GM23338 (cell line): Measurements from ENCODE around the gene NKD1. TPM values are rescaled to one million over a fixed set of nuclear protein-coding genes. Genes with fewer than 3 reads are reported as not detected.

ENCODE experiments used
- ATAC-seq: fragments of 200-7000 bp; cut with Tn5 transposase; 3 replicates; pipeline ENCODE4 v1.9.1; 2020
- DNase-seq: peaks from one replicate; pipeline ENCODE4 v3.0.0-alpha.2; 2015; ENCODE audit warnings: low spot score
- H2AFZ ChIP-seq: fragments of 200-600 bp; sonication (generic); 2 replicates; pipeline ENCODE4 v1.8.0; 2016; ENCODE audit warnings: antibody characterized with exemption, mild to moderate bottlenecking, moderate library complexity
- H3F3A ChIP-seq: fragments of 200-600 bp; sonication (generic); replicated peaks from 2 replicates; pipeline ENCODE4 v1.8.0; 2017; ENCODE audit warnings: antibody characterized with exemption, mixed run types, low read depth
- H3K27ac ChIP-seq: fragments of 200-600 bp; sonication (generic); 2 replicates; pipeline ENCODE4 v1.6.1; 2016; ENCODE audit warnings: low read depth
- H3K27me3 ChIP-seq: fragments of 200-600 bp; sonication (generic); 2 replicates; pipeline ENCODE4 v1.8.0; 2016; ENCODE audit warnings: mild to moderate bottlenecking, mixed run types, moderate library complexity; ENCODE audit not compliant: insufficient read depth
- H3K36me3 ChIP-seq: fragments of 200-600 bp; sonication (generic); 2 replicates; pipeline ENCODE4 v1.8.0; 2016; ENCODE audit warnings: mild to moderate bottlenecking; ENCODE audit not compliant: insufficient read depth
- H3K4me1 ChIP-seq: fragments of 200-600 bp; sonication (generic); 2 replicates; pipeline ENCODE4 v1.8.0; 2016; ENCODE audit warnings: mild to moderate bottlenecking, moderate library complexity; ENCODE audit not compliant: insufficient read depth
- H3K4me2 ChIP-seq: fragments of 200-600 bp; sonication (generic); 2 replicates; pipeline ENCODE4 v1.7.1; 2017; ENCODE audit warnings: mixed run types
- H3K4me3 ChIP-seq: fragments of 200-600 bp; sonication (generic); 2 replicates; pipeline ENCODE4 v1.6.1; 2016; ENCODE audit warnings: mixed run types
- H3K79me2 ChIP-seq: fragments of 200-600 bp; sonication (generic); replicated peaks from 2 replicates; pipeline ENCODE4 v1.8.0; 2017; ENCODE audit warnings: mild to moderate bottlenecking; ENCODE audit not compliant: insufficient read depth
- H3K9me2 ChIP-seq: fragments of 200-600 bp; sonication (generic); 2 replicates; pipeline ENCODE4 v1.8.0; 2017; ENCODE audit not compliant: insufficient read depth
- H4K20me1 ChIP-seq: fragments of 200-600 bp; sonication (generic); replicated peaks from 2 replicates; pipeline ENCODE4 v1.8.0; 2017; ENCODE audit warnings: mild to moderate bottlenecking; ENCODE audit not compliant: insufficient read depth
- H3K27ac Mint-ChIP-seq: 2 replicates; pipeline ENCODE4 v1.8.0; 2020; ENCODE audit warnings: inconsistent platforms, mild to moderate bottlenecking, moderate library complexity, mixed read lengths
- H3K27me3 Mint-ChIP-seq: 3 replicates; pipeline ENCODE4 v1.8.0; 2022; ENCODE audit warnings: low read depth, mild to moderate bottlenecking, moderate library complexity, mixed read lengths, inconsistent platforms; ENCODE audit not compliant: insufficient read depth, poor library complexity
- H3K36me3 Mint-ChIP-seq: 3 replicates; pipeline ENCODE4 v1.8.0; 2021; ENCODE audit warnings: low read depth, mild to moderate bottlenecking, inconsistent platforms, moderate library complexity, mixed read lengths
- H3K4me1 Mint-ChIP-seq: 3 replicates; pipeline ENCODE4 v1.8.0; 2020; ENCODE audit warnings: mild to moderate bottlenecking, inconsistent platforms, mixed read lengths
- H3K4me3 Mint-ChIP-seq: 3 replicates; pipeline ENCODE4 v1.8.0; 2021; ENCODE audit warnings: moderate library complexity, mild to moderate bottlenecking, inconsistent platforms, mixed read lengths
- H3K9me3 Mint-ChIP-seq: 3 replicates; pipeline ENCODE4 v1.8.0; 2020; ENCODE audit warnings: moderate library complexity, mild to moderate bottlenecking, inconsistent platforms, mixed read lengths
- CREB1 ChIP-seq: fragments of 250-450 bp; sonication (Bioruptor Pico); IDR thresholded peaks from 2 replicates; pipeline ENCODE4 v1.5.0; 2020; ENCODE audit warnings: low read depth, mild to moderate bottlenecking, moderate library complexity
- EZH2phosphoT487 ChIP-seq: fragments of 200-600 bp; sonication (generic); IDR thresholded peaks from one replicate; pipeline ENCODE4 v1.8.1; 2018; ENCODE audit warnings: antibody characterized with exemption; ENCODE audit not compliant: unreplicated experiment
- JUNB ChIP-seq: IDR thresholded peaks from one replicate; pipeline ENCODE4 v1.6.1; 2016; ENCODE audit warnings: antibody characterized with exemption; ENCODE audit not compliant: unreplicated experiment
- POLR2AphosphoS5 ChIP-seq: IDR thresholded peaks from 2 replicates; pipeline ENCODE4 v1.6.1; 2016; ENCODE audit warnings: antibody characterized with exemption, low read depth
- STAT1 ChIP-seq: IDR thresholded peaks from one replicate; pipeline ENCODE4 v1.6.1; 2016; ENCODE audit warnings: antibody characterized with exemption; ENCODE audit not compliant: unreplicated experiment
- ZNF114 ChIP-seq: fragments of 250-450 bp; sonication (Bioruptor Pico); IDR thresholded peaks from 2 replicates; pipeline ENCODE4 v1.5.0; 2020; ENCODE audit warnings: mild to moderate bottlenecking, moderate library complexity
- ZNF331 ChIP-seq: fragments of 250-450 bp; sonication (Bioruptor Pico); IDR thresholded peaks from 2 replicates; pipeline ENCODE4 v1.5.0; 2020; ENCODE audit warnings: low read depth, mild to moderate bottlenecking, moderate library complexity
- polyA plus RNA-seq: library from polyadenylated mRNA; unstranded; fragments of >200 nt; fragmentation: Nextera tagmentation; extraction: Ambion mirVana; gene quantifications from 2 replicates; pipeline ENCODE4 v1.2.1, GENCODE V29; 2016
- total RNA-seq: library from RNA; depleted of rRNA; stranded (reverse); fragments of >200 nt; shearing (Covaris generic); gene quantifications from 2 replicates; pipeline ENCODE4 v1.2.3, GENCODE V29; 2014
- TF ChIP-seq, protein P1 (sequence below): fragments of 250-450 bp; sonication (Bioruptor Pico); IDR thresholded peaks from 2 replicates; pipeline ENCODE4 v1.5.0; 2020; ENCODE audit warnings: mild to moderate bottlenecking, moderate library complexity
- TF ChIP-seq, protein P2 (sequence below): IDR thresholded peaks from 2 replicates; pipeline ENCODE4 v1.6.1; 2016; ENCODE audit warnings: antibody characterized with exemption
- TF ChIP-seq, protein P3 (sequence below): IDR thresholded peaks from one replicate; pipeline ENCODE4 v1.6.1; 2018; ENCODE audit warnings: antibody characterized with exemption; ENCODE audit not compliant: unreplicated experiment
- TF ChIP-seq, protein P4 (sequence below), 2 experiments: fragments of 200-600 bp in 1 of 2; sonication (generic) in 1 of 2; conservative IDR thresholded peaks; 2 replicates each; pipeline versions ENCODE4 v1.5.1 to v1.6.1; 2016 to 2017; ENCODE audit warnings: antibody characterized with exemption in 2 of 2, low read depth in 2 of 2, mild to moderate bottlenecking in 2 of 2, moderate library complexity in 1 of 2

The NKD1 gene
- total and polyA plus RNA-seq, 2 experiments from 2014 or later = 2.1 to 2.3 TPM

DNA sequence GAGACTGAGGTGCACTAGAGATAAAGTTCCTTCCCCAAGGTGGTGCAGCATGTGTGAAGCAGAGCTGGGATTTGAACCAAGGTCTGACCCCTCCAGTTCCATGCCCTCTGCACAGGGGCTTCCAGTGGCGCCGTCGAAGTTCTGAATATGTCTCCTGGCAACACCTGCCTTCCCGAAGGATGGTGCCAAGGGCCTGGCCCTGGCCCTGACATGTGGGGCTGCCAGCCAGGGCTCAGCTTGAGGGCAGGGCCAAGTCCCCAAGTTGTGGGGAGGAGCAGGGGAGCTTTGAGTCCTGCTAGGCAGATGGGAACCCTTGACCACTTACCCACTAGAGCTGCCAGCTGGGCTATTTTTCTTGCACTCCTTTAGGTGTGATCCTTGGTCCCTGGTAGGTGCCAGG, 56.4 kb downstream of the NKD1 start:
- Histone ChIP-seq H3K4me2 (no peak overlapping the region), H3K27ac (no peak overlapping the region), H3K9me2 (no peaks in the 10 kb centered on the region), H2AFZ (no peak overlapping the region), H3K79me2 (no peaks in the 10 kb centered on the region), H3K36me3 (no peaks in the 10 kb centered on the region), H3K4me1 (no peaks in the 10 kb centered on the region), H3F3A (no peaks in the 10 kb centered on the region), H3K4me3 (no peak overlapping the region), H4K20me1 (no peaks in the 10 kb centered on the region), H3K27me3 (no peaks in the 10 kb centered on the region)
- H3K4me3 Mint-ChIP-seq = no peak overlapping the region
- H3K27ac Mint-ChIP-seq = no peak overlapping the region
- TF ChIP-seq, protein P1, sequence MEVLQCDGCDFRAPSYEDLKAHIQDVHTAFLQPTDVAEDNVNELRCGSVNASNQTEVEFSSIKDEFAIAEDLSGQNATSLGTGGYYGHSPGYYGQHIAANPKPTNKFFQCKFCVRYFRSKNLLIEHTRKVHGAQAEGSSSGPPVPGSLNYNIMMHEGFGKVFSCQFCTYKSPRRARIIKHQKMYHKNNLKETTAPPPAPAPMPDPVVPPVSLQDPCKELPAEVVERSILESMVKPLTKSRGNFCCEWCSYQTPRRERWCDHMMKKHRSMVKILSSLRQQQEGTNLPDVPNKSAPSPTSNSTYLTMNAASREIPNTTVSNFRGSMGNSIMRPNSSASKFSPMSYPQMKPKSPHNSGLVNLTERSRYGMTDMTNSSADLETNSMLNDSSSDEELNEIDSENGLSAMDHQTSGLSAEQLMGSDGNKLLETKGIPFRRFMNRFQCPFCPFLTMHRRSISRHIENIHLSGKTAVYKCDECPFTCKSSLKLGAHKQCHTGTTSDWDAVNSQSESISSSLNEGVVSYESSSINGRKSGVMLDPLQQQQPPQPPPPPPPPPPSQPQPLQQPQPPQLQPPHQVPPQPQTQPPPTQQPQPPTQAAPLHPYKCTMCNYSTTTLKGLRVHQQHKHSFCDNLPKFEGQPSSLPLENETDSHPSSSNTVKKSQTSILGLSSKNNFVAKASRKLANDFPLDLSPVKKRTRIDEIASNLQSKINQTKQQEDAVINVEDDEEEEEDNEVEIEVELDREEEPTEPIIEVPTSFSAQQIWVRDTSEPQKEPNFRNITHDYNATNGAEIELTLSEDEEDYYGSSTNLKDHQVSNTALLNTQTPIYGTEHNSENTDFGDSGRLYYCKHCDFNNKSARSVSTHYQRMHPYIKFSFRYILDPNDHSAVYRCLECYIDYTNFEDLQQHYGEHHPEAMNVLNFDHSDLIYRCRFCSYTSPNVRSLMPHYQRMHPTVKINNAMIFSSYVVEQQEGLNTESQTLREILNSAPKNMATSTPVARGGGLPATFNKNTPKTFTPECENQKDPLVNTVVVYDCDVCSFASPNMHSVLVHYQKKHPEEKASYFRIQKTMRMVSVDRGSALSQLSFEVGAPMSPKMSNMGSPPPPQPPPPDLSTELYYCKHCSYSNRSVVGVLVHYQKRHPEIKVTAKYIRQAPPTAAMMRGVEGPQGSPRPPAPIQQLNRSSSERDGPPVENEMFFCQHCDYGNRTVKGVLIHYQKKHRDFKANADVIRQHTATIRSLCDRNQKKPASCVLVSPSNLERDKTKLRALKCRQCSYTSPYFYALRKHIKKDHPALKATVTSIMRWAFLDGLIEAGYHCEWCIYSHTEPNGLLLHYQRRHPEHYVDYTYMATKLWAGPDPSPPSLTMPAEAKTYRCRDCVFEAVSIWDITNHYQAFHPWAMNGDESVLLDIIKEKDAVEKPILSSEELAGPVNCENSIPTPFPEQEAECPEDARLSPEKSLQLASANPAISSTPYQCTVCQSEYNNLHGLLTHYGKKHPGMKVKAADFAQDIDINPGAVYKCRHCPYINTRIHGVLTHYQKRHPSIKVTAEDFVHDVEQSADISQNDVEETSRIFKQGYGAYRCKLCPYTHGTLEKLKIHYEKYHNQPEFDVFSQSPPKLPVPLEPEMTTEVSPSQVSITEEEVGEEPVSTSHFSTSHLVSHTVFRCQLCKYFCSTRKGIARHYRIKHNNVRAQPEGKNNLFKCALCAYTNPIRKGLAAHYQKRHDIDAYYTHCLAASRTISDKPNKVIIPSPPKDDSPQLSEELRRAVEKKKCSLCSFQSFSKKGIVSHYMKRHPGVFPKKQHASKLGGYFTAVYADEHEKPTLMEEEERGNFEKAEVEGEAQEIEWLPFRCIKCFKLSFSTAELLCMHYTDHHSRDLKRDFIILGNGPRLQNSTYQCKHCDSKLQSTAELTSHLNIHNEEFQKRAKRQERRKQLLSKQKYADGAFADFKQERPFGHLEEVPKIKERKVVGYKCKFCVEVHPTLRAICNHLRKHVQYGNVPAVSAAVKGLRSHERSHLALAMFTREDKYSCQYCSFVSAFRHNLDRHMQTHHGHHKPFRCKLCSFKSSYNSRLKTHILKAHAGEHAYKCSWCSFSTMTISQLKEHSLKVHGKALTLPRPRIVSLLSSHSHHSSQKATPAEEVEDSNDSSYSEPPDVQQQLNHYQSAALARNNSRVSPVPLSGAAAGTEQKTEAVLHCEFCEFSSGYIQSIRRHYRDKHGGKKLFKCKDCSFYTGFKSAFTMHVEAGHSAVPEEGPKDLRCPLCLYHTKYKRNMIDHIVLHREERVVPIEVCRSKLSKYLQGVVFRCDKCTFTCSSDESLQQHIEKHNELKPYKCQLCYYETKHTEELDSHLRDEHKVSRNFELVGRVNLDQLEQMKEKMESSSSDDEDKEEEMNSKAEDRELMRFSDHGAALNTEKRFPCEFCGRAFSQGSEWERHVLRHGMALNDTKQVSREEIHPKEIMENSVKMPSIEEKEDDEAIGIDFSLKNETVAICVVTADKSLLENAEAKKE (CRISPR knock-in tag) = no peak
- TF ChIP-seq STAT1 = no peak
- no peak for TF ChIP-seq ZNF114 (CRISPR knock-in tag)
- TF ChIP-seq, protein P2, sequence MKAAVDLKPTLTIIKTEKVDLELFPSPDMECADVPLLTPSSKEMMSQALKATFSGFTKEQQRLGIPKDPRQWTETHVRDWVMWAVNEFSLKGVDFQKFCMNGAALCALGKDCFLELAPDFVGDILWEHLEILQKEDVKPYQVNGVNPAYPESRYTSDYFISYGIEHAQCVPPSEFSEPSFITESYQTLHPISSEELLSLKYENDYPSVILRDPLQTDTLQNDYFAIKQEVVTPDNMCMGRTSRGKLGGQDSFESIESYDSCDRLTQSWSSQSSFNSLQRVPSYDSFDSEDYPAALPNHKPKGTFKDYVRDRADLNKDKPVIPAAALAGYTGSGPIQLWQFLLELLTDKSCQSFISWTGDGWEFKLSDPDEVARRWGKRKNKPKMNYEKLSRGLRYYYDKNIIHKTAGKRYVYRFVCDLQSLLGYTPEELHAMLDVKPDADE = no peak
- TF ChIP-seq CREB1 (CRISPR knock-in tag) = no peak
- TF ChIP-seq ZNF331 (CRISPR knock-in tag) = no peak
- TF ChIP-seq, protein P3, sequence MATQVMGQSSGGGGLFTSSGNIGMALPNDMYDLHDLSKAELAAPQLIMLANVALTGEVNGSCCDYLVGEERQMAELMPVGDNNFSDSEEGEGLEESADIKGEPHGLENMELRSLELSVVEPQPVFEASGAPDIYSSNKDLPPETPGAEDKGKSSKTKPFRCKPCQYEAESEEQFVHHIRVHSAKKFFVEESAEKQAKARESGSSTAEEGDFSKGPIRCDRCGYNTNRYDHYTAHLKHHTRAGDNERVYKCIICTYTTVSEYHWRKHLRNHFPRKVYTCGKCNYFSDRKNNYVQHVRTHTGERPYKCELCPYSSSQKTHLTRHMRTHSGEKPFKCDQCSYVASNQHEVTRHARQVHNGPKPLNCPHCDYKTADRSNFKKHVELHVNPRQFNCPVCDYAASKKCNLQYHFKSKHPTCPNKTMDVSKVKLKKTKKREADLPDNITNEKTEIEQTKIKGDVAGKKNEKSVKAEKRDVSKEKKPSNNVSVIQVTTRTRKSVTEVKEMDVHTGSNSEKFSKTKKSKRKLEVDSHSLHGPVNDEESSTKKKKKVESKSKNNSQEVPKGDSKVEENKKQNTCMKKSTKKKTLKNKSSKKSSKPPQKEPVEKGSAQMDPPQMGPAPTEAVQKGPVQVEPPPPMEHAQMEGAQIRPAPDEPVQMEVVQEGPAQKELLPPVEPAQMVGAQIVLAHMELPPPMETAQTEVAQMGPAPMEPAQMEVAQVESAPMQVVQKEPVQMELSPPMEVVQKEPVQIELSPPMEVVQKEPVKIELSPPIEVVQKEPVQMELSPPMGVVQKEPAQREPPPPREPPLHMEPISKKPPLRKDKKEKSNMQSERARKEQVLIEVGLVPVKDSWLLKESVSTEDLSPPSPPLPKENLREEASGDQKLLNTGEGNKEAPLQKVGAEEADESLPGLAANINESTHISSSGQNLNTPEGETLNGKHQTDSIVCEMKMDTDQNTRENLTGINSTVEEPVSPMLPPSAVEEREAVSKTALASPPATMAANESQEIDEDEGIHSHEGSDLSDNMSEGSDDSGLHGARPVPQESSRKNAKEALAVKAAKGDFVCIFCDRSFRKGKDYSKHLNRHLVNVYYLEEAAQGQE = no peak
- TF ChIP-seq, protein P4, sequence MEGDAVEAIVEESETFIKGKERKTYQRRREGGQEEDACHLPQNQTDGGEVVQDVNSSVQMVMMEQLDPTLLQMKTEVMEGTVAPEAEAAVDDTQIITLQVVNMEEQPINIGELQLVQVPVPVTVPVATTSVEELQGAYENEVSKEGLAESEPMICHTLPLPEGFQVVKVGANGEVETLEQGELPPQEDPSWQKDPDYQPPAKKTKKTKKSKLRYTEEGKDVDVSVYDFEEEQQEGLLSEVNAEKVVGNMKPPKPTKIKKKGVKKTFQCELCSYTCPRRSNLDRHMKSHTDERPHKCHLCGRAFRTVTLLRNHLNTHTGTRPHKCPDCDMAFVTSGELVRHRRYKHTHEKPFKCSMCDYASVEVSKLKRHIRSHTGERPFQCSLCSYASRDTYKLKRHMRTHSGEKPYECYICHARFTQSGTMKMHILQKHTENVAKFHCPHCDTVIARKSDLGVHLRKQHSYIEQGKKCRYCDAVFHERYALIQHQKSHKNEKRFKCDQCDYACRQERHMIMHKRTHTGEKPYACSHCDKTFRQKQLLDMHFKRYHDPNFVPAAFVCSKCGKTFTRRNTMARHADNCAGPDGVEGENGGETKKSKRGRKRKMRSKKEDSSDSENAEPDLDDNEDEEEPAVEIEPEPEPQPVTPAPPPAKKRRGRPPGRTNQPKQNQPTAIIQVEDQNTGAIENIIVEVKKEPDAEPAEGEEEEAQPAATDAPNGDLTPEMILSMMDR (conservative IDR thresholded peaks at IDR 0.05; ENCODE audit: low read depth in 2 of 2) = no peak
- no peak for TF ChIP-seq POLR2AphosphoS5
- TF ChIP-seq JUNB = no peak
- no peak for TF ChIP-seq EZH2phosphoT487
- no peaks in the 10 kb centered on the region for H3K36me3 Mint-ChIP-seq
- no peaks in the 10 kb centered on the region for H3K9me3 Mint-ChIP-seq
- H3K27me3 Mint-ChIP-seq = peaks cover 16% of the 10 kb centered on the region
- no peak for ATAC-seq
- no peak for DNase-seq
- peaks cover 25% of the 10 kb centered on the region for H3K4me1 Mint-ChIP-seq
